ENCODE data around the gene RPS6KL1. TPM values are rescaled to one million over a fixed set of nuclear protein-coding genes. Genes with fewer than 3 reads are reported as not detected.
A peak's percentile ranks its signal among the peaks of the same experiment; 100 is the strongest.

RPS6KL1 gene
- total RNA-seq, 1 experiment from 2014 or later, result 18.8 TPM

DNA sequence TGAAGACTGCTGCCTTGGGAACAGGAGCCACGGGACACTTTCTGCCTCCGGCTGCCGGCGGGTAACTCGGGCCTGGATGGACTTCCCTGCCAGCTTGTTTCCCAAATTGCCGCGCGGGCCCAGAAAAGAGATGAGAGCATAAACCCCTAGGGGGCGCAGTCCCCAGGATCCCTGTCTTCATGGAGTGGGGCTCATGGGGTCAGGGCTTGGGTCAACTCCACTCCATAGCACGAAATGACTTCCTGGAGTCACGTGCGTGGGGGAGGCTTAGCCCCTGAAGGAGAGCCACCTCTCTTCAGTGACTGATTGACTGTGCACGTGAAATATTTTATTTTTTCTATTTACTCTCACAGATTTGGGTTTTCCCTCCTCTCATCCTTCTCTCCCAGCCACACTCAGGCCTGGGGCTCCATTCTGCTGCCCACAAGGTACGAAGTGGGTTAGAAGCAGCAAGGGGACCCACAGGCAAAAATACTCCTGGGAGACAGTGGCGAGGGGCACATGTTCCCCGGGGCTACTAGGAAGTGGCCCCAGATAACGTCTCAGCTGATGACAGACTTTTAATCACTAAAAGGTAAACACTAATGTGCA is 22.3 kb upstream of the RPS6KL1 start:
- H3K27me3 Mint-ChIP-seq (ENCODE audit: low read depth), result no peaks in the 10 kb centered on the region
- Histone ChIP-seq H3K4ac (ENCODE audit: low read depth, low read length) (no peak overlapping the region), H3K23ac (ENCODE audit: insufficient read length, low read depth, low read length) (no peak overlapping the region), H3K14ac (ENCODE audit: insufficient read depth, low read length) (no peak overlapping the region), H3K18ac (ENCODE audit: insufficient read length, low read depth, low read length) (no peak overlapping the region), H3K27me3 (ENCODE audit: insufficient read depth, low read length) (no peaks in the 10 kb centered on the region), H3K79me2 (ENCODE audit: insufficient read depth, low read length) (no peaks in the 10 kb centered on the region), H4K5ac (ENCODE audit: insufficient read length, low read depth, low read length) (no peak overlapping the region), H3K4me2 (ENCODE audit: insufficient read depth, insufficient read length, low read length) (no peak overlapping the region), H3K9ac (ENCODE audit: extremely low read depth, insufficient read length, low read length) (no peak overlapping the region), H2BK12ac (ENCODE audit: insufficient read length, low read depth, low read length) (no peak overlapping the region), H2BK5ac (ENCODE audit: insufficient read length, low read length) (no peak overlapping the region), H4K8ac (replicated peaks; ENCODE audit: insufficient read length, low read depth, low read length) (no peak overlapping the region), H4K20me1 (ENCODE audit: control insufficient read depth, insufficient read depth, insufficient read length) (peaks cover 5% of the 10 kb centered on the region), H2AK5ac (ENCODE audit: insufficient read length, low read length) (no peak overlapping the region), H3K23me2 (ENCODE audit: insufficient read length, low read depth, low read length, poor library complexity, severe bottlenecking) (no peaks in the 10 kb centered on the region), H3K9me3 (ENCODE audit: control insufficient read depth, low read depth, low read length) (no peaks in the 10 kb centered on the region), H2AFZ (ENCODE audit: low read length) (no peak overlapping the region), H2BK15ac (ENCODE audit: low read depth, low read length) (no peak overlapping the region), H3K79me1 (ENCODE audit: insufficient read depth, low read depth, low read length, poor library complexity, severe bottlenecking) (no peaks in the 10 kb centered on the region), H4K91ac (ENCODE audit: insufficient read length, low read depth, low read length) (no peak overlapping the region), H3K4me1 (ENCODE audit: insufficient read depth, low read length) (no peaks in the 10 kb centered on the region), H3K56ac (ENCODE audit: insufficient read length, low read depth, low read length) (no peak overlapping the region), H3T11ph (ENCODE audit: low read length) (no peak overlapping the region), H2BK120ac (ENCODE audit: low read depth, low read length, poor library complexity, severe bottlenecking) (no peak overlapping the region), H3K27ac (ENCODE audit: insufficient read length, low read depth, low read length) (no peak overlapping the region), H2BK20ac (ENCODE audit: low read depth, low read length, poor library complexity, severe bottlenecking) (no peak overlapping the region)
- no peaks in the 10 kb centered on the region for H3K36me3 Mint-ChIP-seq (ENCODE audit: insufficient read depth in 1 of 3, low read depth in 3 of 3)
- H3K9me3 Mint-ChIP-seq, result no peaks in the 10 kb centered on the region
- TF ChIP-seq, protein P1, sequence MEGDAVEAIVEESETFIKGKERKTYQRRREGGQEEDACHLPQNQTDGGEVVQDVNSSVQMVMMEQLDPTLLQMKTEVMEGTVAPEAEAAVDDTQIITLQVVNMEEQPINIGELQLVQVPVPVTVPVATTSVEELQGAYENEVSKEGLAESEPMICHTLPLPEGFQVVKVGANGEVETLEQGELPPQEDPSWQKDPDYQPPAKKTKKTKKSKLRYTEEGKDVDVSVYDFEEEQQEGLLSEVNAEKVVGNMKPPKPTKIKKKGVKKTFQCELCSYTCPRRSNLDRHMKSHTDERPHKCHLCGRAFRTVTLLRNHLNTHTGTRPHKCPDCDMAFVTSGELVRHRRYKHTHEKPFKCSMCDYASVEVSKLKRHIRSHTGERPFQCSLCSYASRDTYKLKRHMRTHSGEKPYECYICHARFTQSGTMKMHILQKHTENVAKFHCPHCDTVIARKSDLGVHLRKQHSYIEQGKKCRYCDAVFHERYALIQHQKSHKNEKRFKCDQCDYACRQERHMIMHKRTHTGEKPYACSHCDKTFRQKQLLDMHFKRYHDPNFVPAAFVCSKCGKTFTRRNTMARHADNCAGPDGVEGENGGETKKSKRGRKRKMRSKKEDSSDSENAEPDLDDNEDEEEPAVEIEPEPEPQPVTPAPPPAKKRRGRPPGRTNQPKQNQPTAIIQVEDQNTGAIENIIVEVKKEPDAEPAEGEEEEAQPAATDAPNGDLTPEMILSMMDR (conservative IDR thresholded peaks at IDR 0.05), result peak; percentile 81
- no peak overlapping the region for H3K27ac Mint-ChIP-seq
- H3K4me3 Mint-ChIP-seq, result no peak overlapping the region
- peaks cover 5 to 14% of the 10 kb centered on the region in 2 experiments for H3K4me1 Mint-ChIP-seq
- no CpG with 5 or more reads among the region's 17 CpGs for WGBS (ENCODE audit: extremely low coverage, insufficient read length, low lambda C conversion rate)
- peak; percentile 82 for DNase-seq
